DMS114 treated with DMSO at 0.1 percent for 48 hours (cell line): ENCODE measurements around the gene FERMT2.

ENCODE experiments used
- DNase-seq: peaks from one replicate; lab custom pipeline; 2025; ENCODE audit not compliant: unreplicated experiment; lab: John Stamatoyannopoulos, UW

The FERMT2 gene

GRCh38 chr14:52833891-52834290 is 117.0 kb downstream of the FERMT2 start:
- no peak for DNase-seq

- no peak for DNase-seq
These were observed 121.2 kb downstream of the FERMT2 start for GRCh38 chr14:52829527-52830185.

- DNase-seq: no peak
These were observed 123.4 kb downstream of the FERMT2 start for GRCh38 chr14:52827426-52827825.

- no peak for DNase-seq
These were observed 125.8 kb downstream of the FERMT2 start for GRCh38 chr14:52825085-52825484.

- DNase-seq: no peak
These were observed 126.4 kb downstream of the FERMT2 start for GRCh38 chr14:52824462-52824861.

GRCh38 chr14:52821805-52822250 is 129.0 kb downstream of the FERMT2 start:
- no peak for DNase-seq

- no peak for DNase-seq
These were observed 142.7 kb downstream of the FERMT2 start for GRCh38 chr14:52808101-52808500.
